RPMI7951 (cell line): ENCODE results near the gene RBMY1F. TPM values are rescaled to one million over a fixed set of nuclear protein-coding genes. Genes with fewer than 3 reads are reported as not detected.
"Not testable (repeated sequence)": the region's sequence is repeated elsewhere in the genome, so short reads cannot be mapped to it uniquely, and the experiment has no call there.

Experiments
- DNase-seq: peaks from one replicate; pipeline ENCODE4 v3.0.0-alpha.2; 2012; ENCODE audit warnings: low read depth
- total RNA-seq: library from RNA; depleted of rRNA; stranded (reverse); fragments of >200 nt; shearing (Covaris generic); gene quantifications from 2 replicates; pipeline ENCODE4 v1.2.3, GENCODE V29; 2014; rRNA removed

RBMY1F gene
- not detected in 2 replicates for total RNA-seq

GRCh38 chrY:22182823-22183222, at the start of gene RBMY1F:
Gene RBMY1F, minus strand, starts transcription at chrY:22182923. Its CDS starts 1,954 bp downstream, at chrY:22180969.
- DNase-seq: not testable (repeated sequence)

- DNase-seq: not testable (repeated sequence)
These were observed 31.6 kb downstream of the RBMY1F start for GRCh38 chrY:22151144-22151543.

- DNase-seq: not testable (repeated sequence)
These were observed 41.6 kb downstream of the RBMY1F start for GRCh38 chrY:22141011-22141695.

GRCh38 chrY:22134719-22135118, 48.0 kb downstream of the RBMY1F start:
- not testable (repeated sequence) for DNase-seq

- DNase-seq: not testable (repeated sequence)
These were observed 52.2 kb downstream of the RBMY1F start for GRCh38 chrY:22130494-22130893.

Other genes starting within 250 kb of the RBMY1F start
- gene RBMY1J, start 220.5 kb upstream of the RBMY1F start, total RNA-seq: not detected in 2 replicates